ENCODE results near the gene PIP4K2A. TPM values are rescaled to one million over a fixed set of nuclear protein-coding genes. Genes with fewer than 3 reads are reported as not detected.

The PIP4K2A gene
- total and polyA plus RNA-seq, 2 donors (not counting 3 experiments of a cell fraction or from before 2014, with no cell fraction given), result 11.8 to 32.6 TPM

- FAIRE-seq, result no peak
- intact Hi-C loops (cut with micrococcal nuclease) (loop anchor here (10.0 kb wide), 1 partner anchor 1063 kb away; no protein-coding TSS in a partner anchor), dilution Hi-C loops (cut with MboI; ENCODE audit: extremely low pct_ligation_motif_present, low sequenced_read_pairs) (no loop called here)
- DNase-seq (ENCODE audit: low read depth, low spot score), result no peak
- no peak overlapping the region for H3K4me3 ChIP-seq (replicated peaks in 1 of 3; ENCODE audit: insufficient read depth in 1 of 3, low read depth in 1 of 3, low read length in 3 of 3)
- no peak overlapping the region for H3K27ac ChIP-seq (ENCODE audit: insufficient read depth, low read depth, low read length)
- H3K36me3 ChIP-seq (ENCODE audit: control insufficient read depth in 2 of 2, extremely low read depth in 1 of 2, insufficient read depth in 2 of 2, low read length in 2 of 2), result peaks cover 0 to 3% of the 10 kb centered on the region in 2 experiments
- no peaks in the 10 kb centered on the region for H3K27me3 ChIP-seq (ENCODE audit: control insufficient read depth in 2 of 2, insufficient read depth in 2 of 2, low read length in 2 of 2)
- no peaks in the 10 kb centered on the region for H3K79me2 ChIP-seq (ENCODE audit: control insufficient read depth, insufficient read depth, low read length)
- H4K20me1 ChIP-seq (replicated peaks; ENCODE audit: control insufficient read depth, extremely low read depth, insufficient read depth, low read length), result no peaks in the 10 kb centered on the region
- no peak overlapping the region for H3K9ac ChIP-seq (replicated peaks; ENCODE audit: extremely low read depth, insufficient read depth, low read length)
- CTCF ChIA-PET, result interaction anchor here (1.6 kb wide), 1 partner anchor 431 kb away, joined by 4 read pairs; no protein-coding TSS in a partner anchor
- no peaks in the 10 kb centered on the region for H3K9me1 ChIP-seq (replicated peaks; ENCODE audit: control insufficient read depth, extremely low read depth, insufficient read depth, low read length)
- no peaks in the 10 kb centered on the region for H3K9me3 ChIP-seq (replicated peaks; ENCODE audit: control insufficient read depth, insufficient read depth, low read length)
- no TSS peak for BruUV-seq (replicated peaks)
- H3K4me2 ChIP-seq (ENCODE audit: insufficient read depth, low read length), result no peak overlapping the region
- POLR2A ChIA-PET, result no interaction called here
- no peak for TF ChIP-seq GATA2 (IDR thresholded peaks at IDR 0.05; ENCODE audit: insufficient read depth, insufficient read length, low read depth, low read length)
- no peak for TF ChIP-seq JUN (IDR thresholded peaks at IDR 0.05; ENCODE audit: borderline replicate concordance, insufficient read depth, insufficient read length, low read depth)
- H2AFZ ChIP-seq (ENCODE audit: low read depth, low read length), result no peak overlapping the region
- no peaks in the 10 kb centered on the region for H3K4me1 ChIP-seq (ENCODE audit: control insufficient read depth, extremely low read depth, insufficient read depth, low read length)
Measured at GRCh38 chr10:22557321-22557720, 157.1 kb downstream of the PIP4K2A start.

DNA sequence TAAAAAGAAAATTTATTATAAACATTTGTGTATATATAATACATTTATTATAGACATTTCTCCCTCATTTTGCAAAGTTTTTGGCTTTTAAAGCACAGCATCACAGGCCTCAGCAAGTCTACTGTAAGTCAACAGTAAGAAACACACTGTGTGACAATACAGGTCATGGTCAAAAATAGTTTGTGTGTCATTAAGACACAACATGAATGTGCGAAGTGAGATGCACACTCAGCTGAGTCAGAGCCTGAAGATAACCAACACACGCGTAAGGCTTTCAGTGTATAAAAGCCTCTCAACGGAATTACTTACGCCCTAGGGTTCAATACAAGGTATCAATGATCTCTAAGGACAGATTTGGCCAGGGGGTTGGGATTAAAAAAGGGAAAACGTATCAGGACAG lies 157.6 kb downstream of the PIP4K2A start:
- H3K27me3 ChIP-seq (ENCODE audit: control insufficient read depth in 2 of 2, insufficient read depth in 2 of 2, low read length in 2 of 2), result no peaks in the 10 kb centered on the region
- H3K9me3 ChIP-seq (replicated peaks; ENCODE audit: control insufficient read depth, insufficient read depth, low read length), result no peaks in the 10 kb centered on the region
- FAIRE-seq, result no peak
- ChIA-PET CTCF (interaction anchor here (1.6 kb wide), 1 partner anchor 431 kb away, joined by 4 read pairs; no protein-coding TSS in a partner anchor), POLR2A (no interaction called here)
- DNase-seq (ENCODE audit: low read depth, low spot score), result no peak
- dilution Hi-C loops (cut with MboI; ENCODE audit: extremely low pct_ligation_motif_present, low sequenced_read_pairs) (no loop called here), intact Hi-C loops (cut with micrococcal nuclease) (loop anchor here (10.0 kb wide), 1 partner anchor 1062 kb away; no protein-coding TSS in a partner anchor)
- H3K4me2 ChIP-seq (ENCODE audit: insufficient read depth, low read length), result no peak overlapping the region
- H3K4me3 ChIP-seq (replicated peaks in 1 of 3; ENCODE audit: insufficient read depth in 1 of 3, low read depth in 1 of 3, low read length in 3 of 3), result no peak overlapping the region
- peaks cover 0 to 3% of the 10 kb centered on the region in 2 experiments for H3K36me3 ChIP-seq (ENCODE audit: control insufficient read depth in 2 of 2, extremely low read depth in 1 of 2, insufficient read depth in 2 of 2, low read length in 2 of 2)
- no peak overlapping the region for H2AFZ ChIP-seq (ENCODE audit: low read depth, low read length)
- no peak overlapping the region for H3K27ac ChIP-seq (ENCODE audit: insufficient read depth, low read depth, low read length)
- no peaks in the 10 kb centered on the region for H3K79me2 ChIP-seq (ENCODE audit: control insufficient read depth, insufficient read depth, low read length)
- no peaks in the 10 kb centered on the region for H4K20me1 ChIP-seq (replicated peaks; ENCODE audit: control insufficient read depth, extremely low read depth, insufficient read depth, low read length)
- BruUV-seq (replicated peaks), result no TSS peak
- no peak overlapping the region for H3K9ac ChIP-seq (replicated peaks; ENCODE audit: extremely low read depth, insufficient read depth, low read length)
- no peaks in the 10 kb centered on the region for H3K9me1 ChIP-seq (replicated peaks; ENCODE audit: control insufficient read depth, extremely low read depth, insufficient read depth, low read length)
- TF ChIP-seq JUN (IDR thresholded peaks at IDR 0.05; ENCODE audit: borderline replicate concordance, insufficient read depth, insufficient read length, low read depth) (no peak), CTCF (IDR thresholded peaks at IDR 0.05; ENCODE audit: extremely low read depth in 1 of 2, insufficient read depth in 1 of 2, low read depth in 1 of 2, low read length in 2 of 2) (no peak), GATA2 (IDR thresholded peaks at IDR 0.05; ENCODE audit: insufficient read depth, insufficient read length, low read depth, low read length) (no peak), POLR2A (IDR thresholded peaks at IDR 0.05; ENCODE audit: low read depth, low read length) (no peak), POLR2AphosphoS5 (IDR thresholded peaks at IDR 0.05; ENCODE audit: insufficient read depth, low read depth, low read length) (no peak), EZH2 (IDR thresholded peaks at IDR 0.05; ENCODE audit: borderline replicate concordance, low read depth, low read length, severe bottlenecking) (no peak), MYC (IDR thresholded peaks at IDR 0.05; ENCODE audit: low read depth, low read length) (no peak)
- H3K4me1 ChIP-seq (ENCODE audit: control insufficient read depth, extremely low read depth, insufficient read depth, low read length), result no peaks in the 10 kb centered on the region
